Hematopoietic multipotent progenitor cell treated with erythropoietin and hydrocortisone succinate and interleukin-3 and kit ligand, for 6 days (in vitro differentiated cells): Measurements from ENCODE around the gene KLF13.

Source experiments
- DNase-seq: peaks from one replicate; pipeline ENCODE4 v3.0.0-alpha.2; 2015

The KLF13 gene

GRCh38 chr15:31365655-31366127, 39.1 kb downstream of the KLF13 start:
- peak; percentile 99 for DNase-seq

GRCh38 chr15:31366169-31366734, 39.6 kb downstream of the KLF13 start:
- DNase-seq, result peak; percentile 45

GRCh38 chr15:31367021-31367729, 40.5 kb downstream of the KLF13 start:
- DNase-seq, result no peak

GRCh38 chr15:31367730-31368344, 41.2 kb downstream of the KLF13 start:
- no peak for DNase-seq

- no peak for DNase-seq
Observed at GRCh38 chr15:31369727-31370126, 43.1 kb downstream of the KLF13 start.

- DNase-seq, result no peak
Observed at GRCh38 chr15:31371520-31372240, 45.0 kb downstream of the KLF13 start.

GRCh38 chr15:31372635-31373091, 46.0 kb downstream of the KLF13 start:
- DNase-seq, result no peak

GRCh38 chr15:31373096-31373865, 46.6 kb downstream of the KLF13 start:
- DNase-seq, result no peak

GRCh38 chr15:31373970-31374369, 47.3 kb downstream of the KLF13 start:
- DNase-seq, result no peak

GRCh38 chr15:31374489-31374888, 47.9 kb downstream of the KLF13 start:
- no peak for DNase-seq

- DNase-seq, result no peak
Observed at GRCh38 chr15:31374986-31375385, 48.4 kb downstream of the KLF13 start.

GRCh38 chr15:31375772-31376171, 49.1 kb downstream of the KLF13 start:
- no peak for DNase-seq

GRCh38 chr15:31376511-31376910, 49.9 kb downstream of the KLF13 start:
- DNase-seq, result no peak

- DNase-seq, result no peak
Observed at GRCh38 chr15:31377030-31377429, 50.4 kb downstream of the KLF13 start.

GRCh38 chr15:31378363-31378903, 51.8 kb downstream of the KLF13 start:
- no peak for DNase-seq

- DNase-seq, result no peak
Observed at GRCh38 chr15:31379042-31379441, 52.4 kb downstream of the KLF13 start.

- no peak for DNase-seq
Observed at GRCh38 chr15:31379577-31379976, 52.9 kb downstream of the KLF13 start.

GRCh38 chr15:31381801-31382712, 55.4 kb downstream of the KLF13 start:
- peak; percentile 51 for DNase-seq

- no peak for DNase-seq
Observed at GRCh38 chr15:31382713-31383045, 56.0 kb downstream of the KLF13 start.

- DNase-seq, result no peak
Observed at GRCh38 chr15:31383139-31383538, 56.5 kb downstream of the KLF13 start.

- no peak for DNase-seq
Observed at GRCh38 chr15:31384568-31384967, 57.9 kb downstream of the KLF13 start.
